Mesodermal cell (in vitro differentiated cells): ENCODE data around the gene APOC4.
"Not testable (repeated sequence)": the region's sequence is repeated elsewhere in the genome, so short reads cannot be mapped to it uniquely, and the experiment has no call there.

Source experiments
- H3K27ac ChIP-seq: 2 replicates; pipeline ENCODE4 v1.7.0; 2013; ENCODE audit warnings: mild to moderate bottlenecking, low read depth, low read length, moderate library complexity; ENCODE audit not compliant: severe bottlenecking
- H3K36me3 ChIP-seq: 2 replicates; pipeline ENCODE4 v1.7.1; 2013; ENCODE audit warnings: mild to moderate bottlenecking, low read length, moderate library complexity; ENCODE audit not compliant: control insufficient read depth, insufficient read depth
- H3K4me1 ChIP-seq: one replicate; pipeline ENCODE4 v1.7.1; 2013; ENCODE audit warnings: mild to moderate bottlenecking, low read length; ENCODE audit not compliant: insufficient read depth, control insufficient read depth, poor library complexity, severe bottlenecking
- H3K4me3 ChIP-seq: 2 replicates; pipeline ENCODE4 v1.7.0; 2013; ENCODE audit warnings: low read length, control low read depth, mild to moderate bottlenecking; ENCODE audit not compliant: insufficient read depth, poor library complexity, severe bottlenecking; ENCODE audit errors: extremely low read depth
- H3K9me3 ChIP-seq: 2 replicates; pipeline ENCODE4 v1.7.1; 2013; ENCODE audit warnings: mild to moderate bottlenecking, low read length, moderate library complexity; ENCODE audit not compliant: control insufficient read depth
- WGBS, 2 experiments: methylation state at CpG; one replicate each; pipeline ENCODE4 v1.1.5; 2013; ENCODE audit warnings: missing lambda C conversion rate in 2 of 2; ENCODE audit not compliant: insufficient coverage in 2 of 2; 5-methylcytosine and 5-hydroxymethylcytosine counted together

The APOC4 gene

GRCh38 chr19:44960906-44961728 is 19.1 kb downstream of the APOC4 start:
- Histone ChIP-seq H3K4me3 (no peak overlapping the region), H3K27ac (no peak overlapping the region), H3K4me1 (peaks cover 13% of the 10 kb centered on the region), H3K36me3 (peaks cover 60% of the 10 kb centered on the region), H3K9me3 (no peaks in the 10 kb centered on the region)
- WGBS, 2 experiments = 90 to 94% methylated on average over 7 to 8 of the region's 8 CpGs

- no peak overlapping the region for H3K4me3 ChIP-seq
- peaks cover 65% of the 10 kb centered on the region for H3K36me3 ChIP-seq
- H3K9me3 ChIP-seq = no peaks in the 10 kb centered on the region
- no peak overlapping the region for H3K27ac ChIP-seq
- 96 to 97% methylated on average over 5 to 8 of the region's 8 CpGs for WGBS, 2 experiments
- H3K4me1 ChIP-seq = peaks cover 6% of the 10 kb centered on the region
Observed at GRCh38 chr19:44961821-44962220, 19.8 kb downstream of the APOC4 start.

GRCh38 chr19:44968118-44968517 is 26.1 kb downstream of the APOC4 start:
- peaks cover 68% of the 10 kb centered on the region for H3K36me3 ChIP-seq
- no peaks in the 10 kb centered on the region for H3K4me1 ChIP-seq
- no peak overlapping the region for H3K4me3 ChIP-seq
- no peak overlapping the region for H3K27ac ChIP-seq
- no peaks in the 10 kb centered on the region for H3K9me3 ChIP-seq
- 96% methylated on average over 4 of the region's 5 CpGs for WGBS, 2 experiments

- H3K4me3 ChIP-seq = no peak overlapping the region
- WGBS, 2 experiments = 89 to 94% methylated on average over 4 of the region's 4 CpGs
- no peak overlapping the region for H3K27ac ChIP-seq
- peaks cover 70% of the 10 kb centered on the region for H3K36me3 ChIP-seq
- no peaks in the 10 kb centered on the region for H3K4me1 ChIP-seq
- no peaks in the 10 kb centered on the region for H3K9me3 ChIP-seq
Observed at GRCh38 chr19:44968670-44969069, 26.6 kb downstream of the APOC4 start.

GRCh38 chr19:44969437-44969836 is 27.4 kb downstream of the APOC4 start:
- no peak overlapping the region for H3K27ac ChIP-seq
- H3K9me3 ChIP-seq = no peaks in the 10 kb centered on the region
- H3K36me3 ChIP-seq = peaks cover 70% of the 10 kb centered on the region
- 95% methylated on average over 3 of the region's 5 CpGs; no CpG with 5 or more reads in 1 of the 2 experiments for WGBS, 2 experiments
- no peaks in the 10 kb centered on the region for H3K4me1 ChIP-seq
- no peak overlapping the region for H3K4me3 ChIP-seq

- not testable (repeated sequence) for H3K4me1 ChIP-seq, H3K27ac ChIP-seq
- 79 to 86% methylated on average over 3 to 4 of the region's 6 CpGs for WGBS, 2 experiments
Observed at GRCh38 chr19:44971451-44971850, 29.4 kb downstream of the APOC4 start.

GRCh38 chr19:44972802-44973201 is 30.8 kb downstream of the APOC4 start:
- WGBS, 2 experiments = 96 to 99% methylated on average over 9 to 11 of the region's 13 CpGs
- H3K36me3 ChIP-seq = peaks cover 77% of the 10 kb centered on the region
- H3K4me1 ChIP-seq = no peaks in the 10 kb centered on the region
- no peak overlapping the region for H3K4me3 ChIP-seq
- H3K9me3 ChIP-seq = no peaks in the 10 kb centered on the region
- no peak overlapping the region for H3K27ac ChIP-seq

More at GRCh38 chr19:44971451-44971850, 29.4 kb downstream of the APOC4 start:
- H3K4me3 ChIP-seq, H3K9me3 ChIP-seq: not testable (repeated sequence)
- peaks cover 73% of the 10 kb centered on the region for H3K36me3 ChIP-seq

- H3K4me3 ChIP-seq = no peak overlapping the region
- 95 to 97% methylated on average over 19 to 20 of the region's 21 CpGs for WGBS, 2 experiments
- no peaks in the 10 kb centered on the region for H3K4me1 ChIP-seq
- H3K27ac ChIP-seq = no peak overlapping the region
- no peaks in the 10 kb centered on the region for H3K9me3 ChIP-seq
- peaks cover 76% of the 10 kb centered on the region for H3K36me3 ChIP-seq
Observed at GRCh38 chr19:44973982-44974735, 32.1 kb downstream of the APOC4 start.

- WGBS, 2 experiments = 92 to 100% methylated on average over 2 of the region's 5 CpGs
- Histone ChIP-seq H3K27ac (no peak overlapping the region), H3K9me3 (no peaks in the 10 kb centered on the region), H3K4me3 (no peak overlapping the region), H3K4me1 (no peaks in the 10 kb centered on the region), H3K36me3 (peaks cover 80% of the 10 kb centered on the region)
Observed at GRCh38 chr19:44974857-44975256, 32.8 kb downstream of the APOC4 start.

- H3K36me3 ChIP-seq = peaks cover 82% of the 10 kb centered on the region
Observed at GRCh38 chr19:44975444-44975843, 33.4 kb downstream of the APOC4 start.

More at GRCh38 chr19:44975444-44975843, 33.4 kb downstream of the APOC4 start:
- no peak overlapping the region for H3K4me3 ChIP-seq
- no peaks in the 10 kb centered on the region for H3K9me3 ChIP-seq
- 100% methylated on average over 2 of the region's 4 CpGs; no CpG with 5 or more reads in 1 of the 2 experiments for WGBS, 2 experiments
- no peaks in the 10 kb centered on the region for H3K4me1 ChIP-seq
- no peak overlapping the region for H3K27ac ChIP-seq
